ENCODE measurements around the gene RAI1.

The RAI1 gene

GRCh38 chr17:17721140-17721668, 39.9 kb downstream of the RAI1 start:
- no peak for DNase-seq

- DNase-seq: peak; percentile 10
These were observed 41.0 kb downstream of the RAI1 start for GRCh38 chr17:17722081-17722905.

GRCh38 chr17:17722906-17723353, 41.7 kb downstream of the RAI1 start:
- no peak for DNase-seq

GRCh38 chr17:17723354-17724261, 42.4 kb downstream of the RAI1 start:
- DNase-seq: peak; percentile 35

- DNase-seq: peak; percentile 16
These were observed 43.2 kb downstream of the RAI1 start for GRCh38 chr17:17724307-17725010.

GRCh38 chr17:17725011-17725751, 43.9 kb downstream of the RAI1 start:
- no peak for DNase-seq

- no peak for DNase-seq
These were observed 44.6 kb downstream of the RAI1 start for GRCh38 chr17:17725752-17726457.

- DNase-seq: no peak
These were observed 45.3 kb downstream of the RAI1 start for GRCh38 chr17:17726458-17727060.

- no peak for DNase-seq
These were observed 45.9 kb downstream of the RAI1 start for GRCh38 chr17:17727111-17727659.

- DNase-seq: no peak
These were observed 46.9 kb downstream of the RAI1 start for GRCh38 chr17:17728146-17728545.

- DNase-seq: no peak
These were observed 47.4 kb downstream of the RAI1 start for GRCh38 chr17:17728550-17729251.

GRCh38 chr17:17729620-17730249, 48.5 kb downstream of the RAI1 start:
- peak; percentile 49 for DNase-seq

- DNase-seq: no peak
These were observed 49.1 kb downstream of the RAI1 start for GRCh38 chr17:17730250-17730935.

GRCh38 chr17:17732444-17732843, 51.2 kb downstream of the RAI1 start:
- no peak for DNase-seq

- no peak for DNase-seq
These were observed 51.8 kb downstream of the RAI1 start for GRCh38 chr17:17732892-17733670.

- no peak for DNase-seq
These were observed 55.2 kb downstream of the RAI1 start for GRCh38 chr17:17736205-17737183.

Data from stimulated activated CD4-positive, alpha-beta T cell treated with anti-CD3 and anti-CD28 coated beads, Interleukin-12 subunit alpha, Interleukin-12 subunit beta, amount 100 ng/mL, for 4 hours (primary cell).